ENCODE results near the gene EGFR.

EGFR gene

GRCh38 chr7:55250313-55250712 lies 231.5 kb downstream of the EGFR start:
- H3K9me2 ChIP-seq (ENCODE audit: low read depth, low read length), result no peaks in the 10 kb centered on the region
- no peak overlapping the region for H2AFZ ChIP-seq (ENCODE audit: low read length)
- H3K27me3 ChIP-seq (ENCODE audit: insufficient read depth, low read length), result no peaks in the 10 kb centered on the region; the same call in 1 of the 2 replicates
- TF ChIP-seq CTCF (IDR thresholded peaks at IDR 0.05; ENCODE audit: low read length), result peak; percentile 52
- TF ChIP-seq EZH2 (IDR thresholded peaks at IDR 0.05; ENCODE audit: borderline replicate concordance, low read length), result no peak
- no peaks in the 10 kb centered on the region for H3F3A ChIP-seq (ENCODE audit: insufficient read depth, low read length)
- H3K4me3 ChIP-seq (ENCODE audit: low read depth, low read length, poor library complexity, severe bottlenecking), result no peak overlapping the region
- no peaks in the 10 kb centered on the region for H3K9me3 ChIP-seq (ENCODE audit: low read length)
- H4K20me1 ChIP-seq (ENCODE audit: insufficient read depth, low read length), result no peaks in the 10 kb centered on the region
- H3K4me2 ChIP-seq (ENCODE audit: low read length), result no peak overlapping the region
- peaks cover 7% of the 10 kb centered on the region for H3K4me1 ChIP-seq (ENCODE audit: insufficient read depth, low read length, severe bottlenecking)
- no peaks in the 10 kb centered on the region for H3K79me2 ChIP-seq (ENCODE audit: insufficient read depth, low read length)
- H3K9ac ChIP-seq (ENCODE audit: low read length), result no peak overlapping the region
- no peaks in the 10 kb centered on the region for H3K36me3 ChIP-seq (ENCODE audit: insufficient read depth, low read length)
- no peak overlapping the region for H3K27ac ChIP-seq (ENCODE audit: low read depth, low read length, poor library complexity, severe bottlenecking)

- Histone ChIP-seq H3K27ac (ENCODE audit: low read depth, low read length, poor library complexity, severe bottlenecking) (no peak overlapping the region), H3K27me3 (ENCODE audit: insufficient read depth, low read length) (no peaks in the 10 kb centered on the region; the same call in 1 of the 2 replicates), H3K9me3 (ENCODE audit: low read length) (no peaks in the 10 kb centered on the region), H2AFZ (ENCODE audit: low read length) (no peak overlapping the region), H3K79me2 (ENCODE audit: insufficient read depth, low read length) (no peaks in the 10 kb centered on the region), H3F3A (ENCODE audit: insufficient read depth, low read length) (no peaks in the 10 kb centered on the region), H3K9ac (ENCODE audit: low read length) (no peak overlapping the region), H3K4me3 (ENCODE audit: low read depth, low read length, poor library complexity, severe bottlenecking) (no peak overlapping the region), H4K20me1 (ENCODE audit: insufficient read depth, low read length) (no peaks in the 10 kb centered on the region), H3K4me2 (ENCODE audit: low read length) (no peak overlapping the region), H3K9me2 (ENCODE audit: low read depth, low read length) (no peaks in the 10 kb centered on the region), H3K4me1 (ENCODE audit: insufficient read depth, low read length, severe bottlenecking) (peaks cover 9% of the 10 kb centered on the region), H3K36me3 (ENCODE audit: insufficient read depth, low read length) (no peaks in the 10 kb centered on the region)
- no peak for TF ChIP-seq CTCF (IDR thresholded peaks at IDR 0.05; ENCODE audit: low read length)
- TF ChIP-seq EZH2 (IDR thresholded peaks at IDR 0.05; ENCODE audit: borderline replicate concordance, low read length), result no peak
Measured at GRCh38 chr7:55251313-55251712, 232.5 kb downstream of the EGFR start.

- no peaks in the 10 kb centered on the region for H4K20me1 ChIP-seq (ENCODE audit: insufficient read depth, low read length)
- H3K79me2 ChIP-seq (ENCODE audit: insufficient read depth, low read length), result no peaks in the 10 kb centered on the region
- no peaks in the 10 kb centered on the region; the same call in 1 of the 2 replicates for H3K27me3 ChIP-seq (ENCODE audit: insufficient read depth, low read length)
- no peak overlapping the region for H3K4me3 ChIP-seq (ENCODE audit: low read depth, low read length, poor library complexity, severe bottlenecking)
- no peaks in the 10 kb centered on the region for H3K9me2 ChIP-seq (ENCODE audit: low read depth, low read length)
- H2AFZ ChIP-seq (ENCODE audit: low read length), result no peak overlapping the region
- H3K9me3 ChIP-seq (ENCODE audit: low read length), result no peaks in the 10 kb centered on the region
- no peak overlapping the region for H3K4me2 ChIP-seq (ENCODE audit: low read length)
- no peaks in the 10 kb centered on the region for H3F3A ChIP-seq (ENCODE audit: insufficient read depth, low read length)
- TF ChIP-seq EZH2 (IDR thresholded peaks at IDR 0.05; ENCODE audit: borderline replicate concordance, low read length), result no peak
- TF ChIP-seq CTCF (IDR thresholded peaks at IDR 0.05; ENCODE audit: low read length), result no peak
- H3K27ac ChIP-seq (ENCODE audit: low read depth, low read length, poor library complexity, severe bottlenecking), result no peak overlapping the region
- H3K36me3 ChIP-seq (ENCODE audit: insufficient read depth, low read length), result no peaks in the 10 kb centered on the region
- H3K9ac ChIP-seq (ENCODE audit: low read length), result no peak overlapping the region
- H3K4me1 ChIP-seq (ENCODE audit: insufficient read depth, low read length, severe bottlenecking), result peaks cover 9% of the 10 kb centered on the region
Measured at GRCh38 chr7:55251911-55252310, 233.1 kb downstream of the EGFR start.

All from OCI-LY1 (cell line).